Mucosa of stomach (tissue), 1 donor: ENCODE measurements around the gene DDX1.

Experiments used
- H3K27me3 ChIP-seq: one replicate; pipeline ENCODE4 v1.7.0; 2013; ENCODE audit warnings: mild to moderate bottlenecking, low read length; ENCODE audit not compliant: control insufficient read depth, insufficient read depth
- H3K36me3 ChIP-seq: one replicate; pipeline ENCODE4 v1.7.0; 2013; ENCODE audit warnings: low read length; ENCODE audit not compliant: control insufficient read depth, insufficient read depth
- H3K4me1 ChIP-seq: one replicate; pipeline ENCODE4 v1.7.0; 2013; ENCODE audit warnings: mild to moderate bottlenecking, low read length; ENCODE audit not compliant: control insufficient read depth, insufficient read depth
- H3K4me3 ChIP-seq: one replicate; pipeline ENCODE4 v1.7.0; 2013; ENCODE audit warnings: low read length
- H3K9ac ChIP-seq: one replicate; pipeline ENCODE4 v1.7.0; 2013; ENCODE audit warnings: mild to moderate bottlenecking, low read length, moderate library complexity
- H3K9me3 ChIP-seq: one replicate; pipeline ENCODE4 v1.7.0; 2013; ENCODE audit warnings: mild to moderate bottlenecking, low read length, moderate library complexity; ENCODE audit not compliant: control insufficient read depth
- donor health status: Pancreatic carcinoma.

Gene DDX1

DNA sequence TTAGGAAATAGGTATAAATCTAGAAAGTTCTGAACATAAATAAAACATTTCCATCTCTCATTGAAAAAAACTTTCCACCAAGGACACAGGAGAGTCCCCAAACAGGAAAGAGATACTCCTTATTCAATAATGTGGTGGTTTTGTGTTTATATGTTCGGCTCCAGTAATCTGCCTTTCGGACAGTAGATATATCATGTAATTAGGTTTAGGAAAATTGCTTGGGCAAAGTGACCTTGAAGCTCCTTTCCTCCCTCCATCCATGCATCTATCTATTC lies 69.6 kb downstream of the DDX1 start:
- H3K36me3 ChIP-seq, result no peaks in the 10 kb centered on the region
- H3K9ac ChIP-seq, result no peak overlapping the region
- H3K4me3 ChIP-seq, result no peak overlapping the region
- H3K4me1 ChIP-seq, result no peaks in the 10 kb centered on the region
- H3K9me3 ChIP-seq, result no peaks in the 10 kb centered on the region
- peaks cover 3% of the 10 kb centered on the region for H3K27me3 ChIP-seq

DNA sequence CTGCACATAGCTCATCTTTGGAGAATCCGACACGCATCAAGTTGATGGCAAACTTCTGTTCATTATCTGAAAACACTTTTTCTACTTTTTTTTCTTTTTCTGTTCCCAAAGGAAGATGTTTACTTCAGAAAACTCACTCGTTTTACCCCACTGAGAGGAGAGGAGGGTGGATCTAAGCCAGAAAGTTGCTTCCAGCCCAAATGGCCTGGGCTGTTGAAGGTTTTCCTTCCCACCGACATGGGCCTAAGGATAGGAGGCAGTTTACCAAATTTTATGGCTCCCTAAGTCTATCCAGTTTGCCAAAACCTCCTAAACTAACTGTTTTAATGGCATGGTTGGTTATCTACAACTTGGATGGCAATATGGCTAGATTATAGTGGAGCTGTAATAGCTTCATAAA lies 70.4 kb downstream of the DDX1 start:
- H3K9me3 ChIP-seq, result no peaks in the 10 kb centered on the region
- no peak overlapping the region for H3K9ac ChIP-seq
- no peak overlapping the region for H3K4me3 ChIP-seq
- H3K4me1 ChIP-seq, result no peaks in the 10 kb centered on the region
- H3K36me3 ChIP-seq, result no peaks in the 10 kb centered on the region
- peaks cover 3% of the 10 kb centered on the region for H3K27me3 ChIP-seq

DNA sequence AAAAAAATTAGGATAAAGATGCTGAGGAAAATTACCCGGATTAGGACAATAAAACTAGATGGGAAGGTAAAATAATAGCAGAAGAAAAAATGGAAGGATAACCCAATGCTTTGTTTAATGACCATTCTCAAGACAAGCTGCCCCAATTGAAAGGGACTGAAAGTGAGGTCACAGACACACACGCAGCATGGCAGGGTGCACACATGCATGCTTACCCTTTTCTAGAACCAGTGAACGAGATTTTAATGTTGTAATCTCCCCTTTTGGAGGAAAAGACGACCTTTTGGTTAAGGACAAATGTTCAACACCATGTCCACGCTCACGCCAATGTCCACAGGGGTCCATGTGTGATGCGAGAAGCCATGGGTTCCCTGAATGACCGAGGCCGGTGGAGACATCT lies 70.9 kb downstream of the DDX1 start:
- Histone ChIP-seq H3K4me1 (no peaks in the 10 kb centered on the region), H3K9ac (no peak overlapping the region), H3K27me3 (peaks cover 3% of the 10 kb centered on the region), H3K9me3 (no peaks in the 10 kb centered on the region), H3K36me3 (no peaks in the 10 kb centered on the region), H3K4me3 (no peak overlapping the region)

DNA sequence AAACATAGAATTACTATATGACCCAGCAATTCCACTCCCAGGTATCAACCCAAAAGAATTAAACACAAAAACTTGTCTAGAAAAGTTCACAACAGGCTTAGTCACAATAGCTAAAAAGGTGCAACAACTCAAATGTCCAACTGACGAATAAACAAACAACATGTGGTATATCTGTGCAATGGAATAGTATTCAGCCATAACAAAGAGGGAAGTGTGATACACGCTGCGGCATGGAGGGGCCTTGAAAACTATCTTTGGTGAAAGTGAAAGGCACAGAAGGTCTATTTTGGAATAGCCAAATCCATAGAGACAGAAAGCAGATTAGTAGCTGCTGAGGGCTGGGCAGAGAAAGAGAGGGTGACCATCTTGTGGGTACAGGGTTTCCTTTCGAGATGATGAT lies 72.1 kb downstream of the DDX1 start:
- Histone ChIP-seq H3K9me3 (no peaks in the 10 kb centered on the region), H3K27me3 (peaks cover 3% of the 10 kb centered on the region), H3K9ac (no peak overlapping the region), H3K36me3 (no peaks in the 10 kb centered on the region), H3K4me1 (no peaks in the 10 kb centered on the region), H3K4me3 (no peak overlapping the region)

DNA sequence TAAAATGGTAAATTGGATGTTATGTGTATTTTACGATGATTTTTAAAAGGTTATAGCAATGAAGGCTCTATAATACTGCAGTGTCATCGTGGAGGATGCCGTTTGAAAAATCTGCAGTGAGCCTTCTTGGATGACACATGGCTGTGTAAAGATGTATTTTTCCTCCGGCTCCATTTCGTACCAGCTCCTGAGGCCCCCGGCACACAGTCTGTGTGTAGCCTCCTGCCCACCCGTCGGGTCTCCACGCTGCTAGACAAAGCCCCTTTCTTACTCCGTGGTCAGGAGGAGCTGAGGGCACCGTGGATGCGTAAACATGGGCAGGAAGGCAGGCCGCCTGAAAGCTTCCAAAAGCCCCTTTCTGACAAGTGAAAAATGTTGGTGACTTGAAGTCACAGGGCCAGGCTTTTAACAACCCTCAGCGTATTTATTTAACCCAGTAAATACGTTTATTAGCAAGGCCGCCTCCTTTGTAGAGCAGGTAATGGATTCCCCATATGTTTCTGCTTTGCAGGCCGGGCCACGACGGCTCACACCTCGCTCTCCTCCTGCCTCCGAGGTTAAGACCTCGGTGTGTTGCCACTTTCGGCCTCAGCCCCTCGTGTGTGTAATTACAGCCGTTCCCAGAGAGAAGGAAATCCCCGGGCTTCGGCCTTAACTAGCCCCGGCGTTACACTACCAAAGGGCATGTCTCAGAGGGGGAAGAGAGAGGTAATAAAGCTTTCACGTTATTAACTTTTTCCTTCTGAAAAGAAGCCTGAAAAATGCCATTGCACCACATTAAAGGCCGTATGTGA lies 72.8 kb downstream of the DDX1 start:
- no peaks in the 10 kb centered on the region for H3K4me1 ChIP-seq
- H3K36me3 ChIP-seq, result no peaks in the 10 kb centered on the region
- peaks cover 3% of the 10 kb centered on the region for H3K27me3 ChIP-seq
- H3K9ac ChIP-seq, result no peak overlapping the region
- no peaks in the 10 kb centered on the region for H3K9me3 ChIP-seq
- no peak overlapping the region for H3K4me3 ChIP-seq

DNA sequence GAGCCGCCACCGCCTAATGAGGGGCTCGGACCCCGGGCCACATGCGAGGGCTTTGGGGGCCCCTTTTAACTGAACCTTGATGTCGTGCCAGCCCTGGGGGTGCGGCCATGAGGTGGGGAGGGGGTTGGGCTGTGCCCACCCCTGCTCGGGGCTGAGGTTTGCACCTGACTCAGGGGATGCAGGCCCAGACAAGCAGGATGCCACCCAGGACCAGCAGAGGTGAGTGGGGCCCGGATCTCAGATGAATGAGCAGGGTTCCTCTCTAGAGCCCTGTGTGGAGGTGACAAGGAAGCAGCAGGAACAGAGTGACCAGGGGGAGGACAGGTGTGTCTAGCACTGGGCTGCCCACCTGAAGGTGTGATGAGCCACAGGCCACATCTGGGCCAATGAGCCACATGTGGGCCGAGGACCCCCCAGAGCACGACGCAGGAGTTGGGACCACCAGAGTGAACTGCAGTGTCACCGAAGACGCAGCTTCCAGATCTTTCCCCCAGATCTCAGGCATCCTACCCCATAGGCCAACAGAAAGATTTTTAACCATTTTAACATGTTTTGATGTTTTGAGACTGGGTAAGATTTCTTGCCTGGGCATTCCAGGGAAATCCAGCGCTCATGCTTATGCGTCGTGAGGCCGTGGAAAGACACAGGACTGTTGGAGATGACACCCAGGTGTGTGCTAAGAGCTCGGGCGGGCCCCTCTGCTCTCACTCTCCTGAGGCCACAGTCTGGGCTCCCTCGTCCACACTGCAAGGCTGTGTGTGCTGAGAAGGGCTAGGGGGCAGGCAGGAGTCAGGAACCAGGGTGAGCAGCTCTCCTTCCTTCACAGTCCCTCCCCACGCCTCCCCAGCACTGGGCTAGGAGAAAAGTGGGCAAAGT lies 73.6 kb downstream of the DDX1 start:
- Histone ChIP-seq H3K4me3 (no peak overlapping the region), H3K4me1 (no peaks in the 10 kb centered on the region), H3K36me3 (no peaks in the 10 kb centered on the region), H3K9me3 (no peaks in the 10 kb centered on the region), H3K9ac (no peak overlapping the region), H3K27me3 (peaks cover 3% of the 10 kb centered on the region)

DNA sequence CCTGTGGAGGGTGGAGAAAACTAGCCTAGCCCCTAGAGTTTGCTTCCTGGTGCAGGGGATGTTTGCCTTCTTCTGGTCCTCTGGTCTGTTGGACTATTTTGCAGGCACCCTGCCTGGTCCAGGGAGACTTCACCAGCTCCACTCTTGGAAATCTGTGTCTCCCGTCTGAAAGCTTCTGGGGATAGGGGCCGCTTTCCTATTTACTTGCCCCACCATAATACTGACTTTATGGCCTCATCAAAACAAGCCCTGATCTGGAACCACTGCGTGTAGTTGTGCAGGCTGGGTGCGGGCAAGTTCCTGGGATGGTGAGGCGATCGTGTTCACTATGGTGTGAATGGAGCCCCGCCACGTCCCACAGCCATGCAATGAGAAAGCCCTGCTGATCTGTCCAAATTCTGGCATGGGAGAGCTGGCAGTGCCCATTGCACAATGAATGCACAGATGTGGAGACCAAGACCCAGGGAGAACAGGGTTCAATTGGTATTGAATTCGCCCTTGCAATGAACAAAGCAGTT lies 74.3 kb downstream of the DDX1 start:
- H3K4me1 ChIP-seq, result no peaks in the 10 kb centered on the region
- no peaks in the 10 kb centered on the region for H3K36me3 ChIP-seq
- peaks cover 3% of the 10 kb centered on the region for H3K27me3 ChIP-seq
- H3K4me3 ChIP-seq, result no peak overlapping the region
- no peaks in the 10 kb centered on the region for H3K9me3 ChIP-seq
- no peak overlapping the region for H3K9ac ChIP-seq

DNA sequence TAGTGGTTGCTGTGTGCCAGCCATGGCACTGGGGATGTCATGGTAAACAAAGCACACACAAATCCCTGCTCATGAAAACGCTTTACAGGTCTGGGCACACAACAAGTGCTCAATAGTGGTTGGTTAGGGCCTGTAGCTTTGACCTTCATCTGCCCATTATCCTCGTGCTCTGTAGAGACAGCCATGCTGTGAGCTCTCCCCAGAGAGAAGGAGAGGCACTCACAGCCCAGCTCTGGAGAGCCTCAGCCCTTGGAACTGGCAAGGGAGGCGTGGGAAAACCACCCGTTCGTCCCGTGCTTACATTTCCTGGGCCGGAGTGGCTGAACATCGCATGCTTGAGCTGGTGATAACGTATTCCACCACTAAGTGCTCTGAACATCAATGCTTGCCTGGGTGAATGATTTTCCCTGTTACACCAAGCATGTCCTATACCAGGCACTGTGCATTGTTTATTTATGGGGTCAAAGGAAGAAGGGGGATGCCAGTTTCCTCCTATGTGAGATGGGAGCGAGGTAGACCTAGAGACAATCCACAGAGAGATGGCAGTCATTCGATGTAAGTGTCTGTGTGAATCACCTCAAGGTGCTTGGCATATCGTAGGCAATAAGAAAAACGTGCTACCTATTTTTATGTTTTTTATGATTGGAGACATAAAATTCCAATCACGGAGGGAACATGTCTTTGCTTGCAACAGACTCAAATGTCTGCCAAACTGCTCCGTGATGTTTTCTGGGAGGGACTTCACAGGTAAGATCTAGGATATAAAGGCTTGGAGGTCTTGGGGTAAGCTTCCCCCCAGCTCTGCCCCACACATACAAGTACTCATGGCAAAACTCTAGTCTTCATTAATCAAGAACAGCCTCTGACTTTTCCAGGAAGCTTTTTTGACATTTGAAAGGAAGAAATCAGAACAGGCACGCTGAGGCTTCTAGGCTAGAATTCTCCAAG lies 75.5 kb downstream of the DDX1 start:
- Histone ChIP-seq H3K36me3 (no peaks in the 10 kb centered on the region), H3K9ac (no peak overlapping the region), H3K4me3 (no peak overlapping the region), H3K27me3 (peaks cover 3% of the 10 kb centered on the region), H3K9me3 (no peaks in the 10 kb centered on the region), H3K4me1 (no peaks in the 10 kb centered on the region)

DNA sequence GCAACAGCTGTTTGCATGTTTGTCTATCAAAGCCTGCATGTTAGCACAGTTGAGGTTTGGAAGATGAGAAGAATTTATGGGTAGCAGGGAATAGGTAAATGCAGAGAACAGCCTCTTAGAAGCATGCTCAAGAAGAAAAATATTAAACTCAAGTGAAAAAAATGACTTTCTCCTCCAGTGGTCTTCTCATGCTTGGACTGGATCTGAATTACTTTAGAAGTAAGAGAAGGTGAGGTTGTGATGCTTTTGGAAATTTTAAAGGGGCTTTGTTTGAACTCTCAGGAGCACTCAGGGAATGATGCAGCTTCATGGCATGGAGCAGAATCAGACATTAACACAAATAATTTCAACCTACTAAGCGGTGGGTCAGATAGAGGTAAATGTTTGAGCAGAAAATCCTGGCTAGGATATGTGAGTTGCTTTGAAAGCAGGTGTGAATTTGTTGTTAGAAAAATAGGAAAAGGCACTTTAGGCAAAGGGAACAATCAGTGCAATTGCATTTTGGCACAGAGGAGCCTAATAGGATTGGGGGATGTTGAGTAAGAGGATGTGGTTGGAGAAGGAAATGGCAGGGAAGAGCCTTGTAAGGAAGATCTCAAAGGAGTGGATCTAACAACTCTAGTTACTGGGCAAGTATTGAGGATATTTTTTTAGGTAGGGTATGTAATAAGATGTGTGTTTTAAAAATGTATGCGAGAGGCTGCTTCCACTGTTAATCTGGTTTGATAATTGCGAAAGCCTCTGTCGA lies 76.3 kb downstream of the DDX1 start:
- Histone ChIP-seq H3K27me3 (peaks cover 3% of the 10 kb centered on the region), H3K9ac (no peak overlapping the region), H3K36me3 (no peaks in the 10 kb centered on the region), H3K4me1 (no peaks in the 10 kb centered on the region), H3K9me3 (no peaks in the 10 kb centered on the region), H3K4me3 (no peak overlapping the region)

DNA sequence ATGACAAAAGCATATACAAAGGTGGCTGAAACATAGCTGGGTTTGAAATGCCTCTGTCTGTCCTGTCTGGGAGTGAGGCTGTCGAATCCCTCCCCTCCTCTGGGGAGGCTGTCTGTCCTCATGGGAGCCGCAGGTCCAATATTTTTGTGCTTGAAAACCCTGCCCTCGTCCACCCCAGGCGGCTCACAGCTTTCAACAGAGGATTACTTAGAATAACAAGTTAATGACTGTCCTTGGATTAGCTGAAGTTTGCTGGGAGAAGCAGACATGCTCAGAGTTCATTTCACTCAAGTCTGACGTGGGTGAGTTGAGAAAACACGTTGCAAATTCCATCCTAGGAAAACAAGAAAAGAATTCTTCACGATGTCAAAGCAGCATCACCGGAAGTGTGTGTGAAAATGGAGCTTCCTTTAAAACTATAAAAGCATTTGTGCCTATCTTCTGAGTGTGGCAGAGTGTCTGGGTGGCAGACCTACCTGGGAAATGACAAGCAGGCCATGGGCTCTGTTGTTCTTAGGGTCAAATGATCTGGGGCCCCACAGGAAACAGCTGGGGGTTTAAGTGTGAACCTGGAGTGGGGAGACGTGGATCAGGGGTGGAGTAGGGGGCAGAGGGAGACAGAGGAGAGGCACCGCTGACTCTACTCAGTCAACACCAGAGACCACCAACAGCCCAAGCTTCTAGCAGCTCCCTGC lies 77.1 kb downstream of the DDX1 start:
- Histone ChIP-seq H3K36me3 (no peaks in the 10 kb centered on the region), H3K9me3 (no peaks in the 10 kb centered on the region), H3K27me3 (peaks cover 3% of the 10 kb centered on the region), H3K4me3 (no peak overlapping the region), H3K9ac (no peak overlapping the region), H3K4me1 (peaks cover under 1% of the 10 kb centered on the region)
